HepG2 (cell line): ENCODE measurements around the gene PGPEP1. TPM values are rescaled to one million over a fixed set of nuclear protein-coding genes. Genes with fewer than 3 reads are reported as not detected.

ENCODE experiments used
- AGO2 ChIP-seq: fragments of 200-400 bp; formaldehyde crosslinking; optimal IDR thresholded peaks from 2 replicates; pipeline ENCODE3; 2017; ENCODE audit warnings: mild to moderate bottlenecking, low read depth, low read length, moderate library complexity
- CAMTA2 ChIP-seq: sonication (generic); formaldehyde crosslinking; IDR thresholded peaks from 2 replicates; pipeline ENCODE4 v1.4.0; 2020; ENCODE audit warnings: mild to moderate bottlenecking, missing genetic modification reagents, borderline replicate concordance
- GRHL1 ChIP-seq: sonication (generic); formaldehyde crosslinking; conservative IDR thresholded peaks from 2 replicates; pipeline ENCODE4 v1.8.0; 2022; ENCODE audit warnings: missing genetic modification reagents
- GZF1 ChIP-seq: sonication (generic); formaldehyde crosslinking; IDR thresholded peaks from 2 replicates; pipeline ENCODE4 v1.5.1; 2020; ENCODE audit warnings: mild to moderate bottlenecking, missing genetic modification reagents
- HNRNPH1 ChIP-seq: fragments of 200-400 bp; formaldehyde crosslinking; optimal IDR thresholded peaks from 2 replicates; pipeline ENCODE3; 2017; ENCODE audit warnings: mild to moderate bottlenecking, low read depth, low read length
- KDM5B ChIP-seq: sonication (generic); formaldehyde crosslinking; IDR thresholded peaks from 2 replicates; pipeline ENCODE4 v1.4.0; 2020; ENCODE audit warnings: missing genetic modification reagents, mild to moderate bottlenecking, borderline replicate concordance
- KMT2A ChIP-seq: sonication (generic); formaldehyde crosslinking; IDR thresholded peaks from 2 replicates; pipeline ENCODE4 v1.4.0; 2020; ENCODE audit warnings: missing genetic modification reagents
- MED1 ChIP-seq: sonication (generic); formaldehyde crosslinking; IDR thresholded peaks from 2 replicates; pipeline ENCODE4 v1.4.0; 2020; ENCODE audit warnings: missing genetic modification reagents
- NRL ChIP-seq: sonication (generic); formaldehyde crosslinking; IDR thresholded peaks from 2 replicates; pipeline ENCODE4 v1.5.0; 2020; ENCODE audit warnings: missing genetic modification reagents, mild to moderate bottlenecking, moderate library complexity, borderline replicate concordance
- RARA ChIP-seq: IDR thresholded peaks from 2 replicates; pipeline ENCODE4 v1.6.1; 2016; ENCODE audit warnings: missing genetic modification reagents, missing compliant biosample characterization
- RBM39 ChIP-seq: fragments of 200-400 bp; formaldehyde crosslinking; IDR thresholded peaks from one replicate; pipeline ENCODE4 v1.6.1; 2018; ENCODE audit warnings: antibody characterized with exemption, mild to moderate bottlenecking, low read depth, low read length; ENCODE audit not compliant: poor library complexity, severe bottlenecking
- REST ChIP-seq, 2 experiments: IDR thresholded peaks; 2 replicates each; pipeline ENCODE4 v1.6.1; 2011 to 2012; ENCODE audit warnings: low read length in 2 of 2, borderline replicate concordance in 1 of 2, low read depth in 1 of 2, mild to moderate bottlenecking in 1 of 2, moderate library complexity in 1 of 2
- SMAD9 ChIP-seq: sonication (generic); formaldehyde crosslinking; IDR thresholded peaks from 2 replicates; pipeline ENCODE4 v1.5.1; 2020; ENCODE audit warnings: mild to moderate bottlenecking, missing genetic modification reagents
- SOX13 ChIP-seq, 3 experiments: fragments of 450-650 bp in 1 of 3; sonication (generic) in 1 of 3; formaldehyde crosslinking in 1 of 3; IDR thresholded peaks in 2 of 3; conservative IDR thresholded peaks in 1 of 3; 2 replicates each; pipeline versions ENCODE4 v1.5.0 to v1.6.1; 2016 to 2020; ENCODE audit warnings: antibody characterized with exemption in 1 of 3, mild to moderate bottlenecking in 1 of 3, missing compliant biosample characterization in 1 of 3, missing genetic modification reagents in 1 of 3, moderate library complexity in 1 of 3
- SPEN ChIP-seq: sonication (generic); formaldehyde crosslinking; IDR thresholded peaks from 2 replicates; pipeline ENCODE4 v1.5.1; 2020; ENCODE audit warnings: low read depth, mild to moderate bottlenecking, missing genetic modification reagents
- ZC3H4 ChIP-seq: sonication (generic); formaldehyde crosslinking; IDR thresholded peaks from 2 replicates; pipeline ENCODE4 v1.4.0; 2020; ENCODE audit warnings: missing genetic modification reagents, borderline replicate concordance
- ZNF263 ChIP-seq: sonication (generic); formaldehyde crosslinking; IDR thresholded peaks from 2 replicates; pipeline ENCODE4 v1.4.0; 2020; ENCODE audit warnings: missing genetic modification reagents
- ZNF770 ChIP-seq: sonication (generic); formaldehyde crosslinking; IDR thresholded peaks from 2 replicates; pipeline ENCODE4 v1.5.0; 2020; ENCODE audit warnings: mild to moderate bottlenecking, missing genetic modification reagents
- polyA plus RNA-seq, 8 experiments: library from polyadenylated mRNA; depleted of rRNA in 3 of 8; stranded (reverse) in 7 of 8; unstranded in 1 of 8; fragments of >200 nt; fragmentation: Illumina TruSeq in 4 of 8; extraction: Trizol in 4 of 8; gene quantifications; 2 replicates each; pipeline versions ENCODE4 v1.2.1 to v1.2.3, GENCODE V29; 2011 to 2016; ENCODE audit warnings: low read depth in 4 of 8, missing spikeins in 1 of 8, mixed read lengths in 1 of 8; ENCODE audit not compliant: insufficient read depth in 1 of 8
- total RNA-seq, 5 experiments: library from RNA; depleted of rRNA; stranded (reverse); fragments of >200 nt; fragmentation: Illumina TruSeq; extraction: Trizol; gene quantifications; 2 replicates each; pipeline ENCODE4 v1.2.3, GENCODE V29; 2016; ENCODE audit warnings: low read depth in 1 of 5
- TF ChIP-seq, protein P1 (sequence below): sonication (generic); formaldehyde crosslinking; IDR thresholded peaks from 2 replicates; pipeline ENCODE4 v1.4.0; 2020; ENCODE audit warnings: missing genetic modification reagents

Gene PGPEP1
- total and polyA plus RNA-seq, 2 of the 13 experiments (the other 11 are each of a cell fraction or from before 2014, with no cell fraction given): 53.1 to 56.6 TPM

GRCh38 chr19:18390065-18390907 lies 49.9 kb downstream of the PGPEP1 start (continued):
- TF ChIP-seq GRHL1: no peak
- peak; percentile 63 for TF ChIP-seq ZNF770 (CRISPR knock-in tag)
- TF ChIP-seq, protein P1, sequence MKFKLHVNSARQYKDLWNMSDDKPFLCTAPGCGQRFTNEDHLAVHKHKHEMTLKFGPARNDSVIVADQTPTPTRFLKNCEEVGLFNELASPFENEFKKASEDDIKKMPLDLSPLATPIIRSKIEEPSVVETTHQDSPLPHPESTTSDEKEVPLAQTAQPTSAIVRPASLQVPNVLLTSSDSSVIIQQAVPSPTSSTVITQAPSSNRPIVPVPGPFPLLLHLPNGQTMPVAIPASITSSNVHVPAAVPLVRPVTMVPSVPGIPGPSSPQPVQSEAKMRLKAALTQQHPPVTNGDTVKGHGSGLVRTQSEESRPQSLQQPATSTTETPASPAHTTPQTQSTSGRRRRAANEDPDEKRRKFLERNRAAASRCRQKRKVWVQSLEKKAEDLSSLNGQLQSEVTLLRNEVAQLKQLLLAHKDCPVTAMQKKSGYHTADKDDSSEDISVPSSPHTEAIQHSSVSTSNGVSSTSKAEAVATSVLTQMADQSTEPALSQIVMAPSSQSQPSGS (CRISPR knock-in tag): no peak
- TF ChIP-seq KMT2A (CRISPR knock-in tag): no peak
- TF ChIP-seq REST (IDR thresholded peaks at IDR 0.05; ENCODE audit: borderline replicate concordance in 1 of 2, low read depth in 1 of 2, low read length in 2 of 2): no peak
- no peak for TF ChIP-seq NRL
- TF ChIP-seq ZC3H4: peak; percentile 94; the same call in 1 of the 2 replicates
- TF ChIP-seq RBM39: no peak
- no peak for TF ChIP-seq KDM5B
- TF ChIP-seq CAMTA2 (CRISPR knock-in tag): no peak
- no peak for TF ChIP-seq SOX13 (IDR thresholded peaks at IDR 0.05)
- TF ChIP-seq SOX13 (CRISPR knock-in tag; conservative IDR thresholded peaks at IDR 0.05 in 1 of 2, IDR thresholded peaks at IDR 0.05 in 1 of 2): no peak
- TF ChIP-seq RARA (CRISPR knock-in tag): no peak; the same call in 1 of the 2 replicates
- peak; percentile 31; the same call in 1 of the 2 replicates for TF ChIP-seq SPEN (CRISPR knock-in tag)
- no peak for TF ChIP-seq SMAD9
- 0 out of 2 replicates have a peak, but pooled peaks have one; percentile 27 for TF ChIP-seq GZF1 (CRISPR knock-in tag)
- TF ChIP-seq MED1: peak; percentile 54; the same call in 1 of the 2 replicates
- TF ChIP-seq ZNF263: no peak; the same call in 1 of the 2 replicates
- TF ChIP-seq HNRNPH1: peak; percentile 90
- TF ChIP-seq AGO2: no peak
